ENCODE data around the gene POLK.

POLK gene

GRCh38 chr5:75612226-75612569 is 100.5 kb downstream of the POLK start:
- no peak overlapping the region for H3K4me3 ChIP-seq (ENCODE audit: low read depth, low read length)
- TF ChIP-seq, protein P1, sequence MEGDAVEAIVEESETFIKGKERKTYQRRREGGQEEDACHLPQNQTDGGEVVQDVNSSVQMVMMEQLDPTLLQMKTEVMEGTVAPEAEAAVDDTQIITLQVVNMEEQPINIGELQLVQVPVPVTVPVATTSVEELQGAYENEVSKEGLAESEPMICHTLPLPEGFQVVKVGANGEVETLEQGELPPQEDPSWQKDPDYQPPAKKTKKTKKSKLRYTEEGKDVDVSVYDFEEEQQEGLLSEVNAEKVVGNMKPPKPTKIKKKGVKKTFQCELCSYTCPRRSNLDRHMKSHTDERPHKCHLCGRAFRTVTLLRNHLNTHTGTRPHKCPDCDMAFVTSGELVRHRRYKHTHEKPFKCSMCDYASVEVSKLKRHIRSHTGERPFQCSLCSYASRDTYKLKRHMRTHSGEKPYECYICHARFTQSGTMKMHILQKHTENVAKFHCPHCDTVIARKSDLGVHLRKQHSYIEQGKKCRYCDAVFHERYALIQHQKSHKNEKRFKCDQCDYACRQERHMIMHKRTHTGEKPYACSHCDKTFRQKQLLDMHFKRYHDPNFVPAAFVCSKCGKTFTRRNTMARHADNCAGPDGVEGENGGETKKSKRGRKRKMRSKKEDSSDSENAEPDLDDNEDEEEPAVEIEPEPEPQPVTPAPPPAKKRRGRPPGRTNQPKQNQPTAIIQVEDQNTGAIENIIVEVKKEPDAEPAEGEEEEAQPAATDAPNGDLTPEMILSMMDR (IDR thresholded peaks at IDR 0.05; ENCODE audit: insufficient read depth, low read depth, low read length, missing control alignments) = no peak

DNA sequence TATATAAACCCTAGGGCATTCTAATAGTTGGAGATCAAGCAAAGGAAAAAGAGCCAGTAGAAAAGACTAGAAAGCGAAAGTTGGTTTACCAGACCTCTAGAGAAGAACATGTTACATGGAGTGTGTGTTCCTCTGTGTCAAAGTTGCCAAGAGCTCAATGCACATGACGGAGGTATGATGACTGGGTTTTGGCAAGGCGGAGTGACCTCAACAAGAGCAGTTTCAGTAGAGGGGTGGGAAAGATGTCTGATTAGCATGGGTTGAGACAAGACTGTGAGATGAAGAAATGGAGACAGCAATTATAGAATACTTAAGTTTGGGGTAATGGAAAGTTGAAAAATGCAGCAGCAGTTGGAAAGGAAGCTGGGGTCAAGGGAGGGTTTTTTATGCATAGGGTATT is 101.2 kb downstream of the POLK start:
- TF ChIP-seq, protein P1 (IDR thresholded peaks at IDR 0.05; ENCODE audit: insufficient read depth, low read depth, low read length, missing control alignments) = no peak
- H3K4me3 ChIP-seq (ENCODE audit: low read depth, low read length) = no peak overlapping the region
- no peak for DNase-seq (ENCODE audit: low read depth)

More at GRCh38 chr5:75612226-75612569, 100.5 kb downstream of the POLK start:
- DNase-seq (ENCODE audit: low read depth) = no peak

- DNase-seq (ENCODE audit: low read depth) = no peak
- no peak overlapping the region for H3K4me3 ChIP-seq (ENCODE audit: low read depth, low read length)
- TF ChIP-seq, protein P1 (IDR thresholded peaks at IDR 0.05; ENCODE audit: insufficient read depth, low read depth, low read length, missing control alignments) = no peak
These were observed 102.5 kb downstream of the POLK start for GRCh38 chr5:75614176-75614575.

GRCh38 chr5:75616371-75616881 is 104.7 kb downstream of the POLK start:
- TF ChIP-seq, protein P1 (IDR thresholded peaks at IDR 0.05; ENCODE audit: insufficient read depth, low read depth, low read length, missing control alignments) = no peak
- DNase-seq (ENCODE audit: low read depth) = no peak

DNA sequence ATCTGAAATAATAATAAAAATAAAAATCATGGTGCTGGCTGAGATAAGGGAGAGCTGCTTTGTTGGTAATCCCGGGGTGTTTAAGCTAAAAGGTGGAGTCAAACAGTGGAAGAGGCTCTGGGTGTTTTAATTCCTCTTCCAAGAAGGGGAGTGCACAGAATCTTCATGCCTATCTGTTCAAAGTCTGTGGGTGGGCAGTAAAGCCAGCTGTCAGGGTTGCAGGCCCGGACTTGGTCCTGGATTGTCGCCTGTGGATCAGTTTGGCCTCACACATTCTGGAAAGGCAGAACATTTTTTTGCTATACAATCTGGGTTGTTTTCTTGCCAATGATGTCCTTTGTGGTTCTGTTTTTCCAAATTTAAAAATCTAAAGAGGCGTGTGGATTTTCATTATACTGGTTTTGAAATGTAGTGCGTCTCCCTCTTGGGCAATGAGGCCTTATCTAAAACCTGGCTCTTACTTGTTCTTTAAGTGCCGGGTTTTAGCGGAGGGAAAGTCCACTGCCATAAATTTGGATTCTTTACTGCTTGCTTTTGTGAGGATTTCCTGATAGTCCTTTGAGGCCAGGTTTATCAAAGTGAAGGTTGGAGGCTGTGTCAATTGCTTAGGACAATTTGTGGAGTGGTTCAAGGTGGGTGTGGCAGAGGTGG is 105.4 kb downstream of the POLK start:
- H3K4me3 ChIP-seq (ENCODE audit: low read depth, low read length) = no peak overlapping the region
- no peak for DNase-seq (ENCODE audit: low read depth)
- TF ChIP-seq, protein P1 (IDR thresholded peaks at IDR 0.05; ENCODE audit: insufficient read depth, low read depth, low read length, missing control alignments) = no peak

More at GRCh38 chr5:75616371-75616881, 104.7 kb downstream of the POLK start:
- H3K4me3 ChIP-seq (ENCODE audit: low read depth, low read length) = no peak overlapping the region

DNA sequence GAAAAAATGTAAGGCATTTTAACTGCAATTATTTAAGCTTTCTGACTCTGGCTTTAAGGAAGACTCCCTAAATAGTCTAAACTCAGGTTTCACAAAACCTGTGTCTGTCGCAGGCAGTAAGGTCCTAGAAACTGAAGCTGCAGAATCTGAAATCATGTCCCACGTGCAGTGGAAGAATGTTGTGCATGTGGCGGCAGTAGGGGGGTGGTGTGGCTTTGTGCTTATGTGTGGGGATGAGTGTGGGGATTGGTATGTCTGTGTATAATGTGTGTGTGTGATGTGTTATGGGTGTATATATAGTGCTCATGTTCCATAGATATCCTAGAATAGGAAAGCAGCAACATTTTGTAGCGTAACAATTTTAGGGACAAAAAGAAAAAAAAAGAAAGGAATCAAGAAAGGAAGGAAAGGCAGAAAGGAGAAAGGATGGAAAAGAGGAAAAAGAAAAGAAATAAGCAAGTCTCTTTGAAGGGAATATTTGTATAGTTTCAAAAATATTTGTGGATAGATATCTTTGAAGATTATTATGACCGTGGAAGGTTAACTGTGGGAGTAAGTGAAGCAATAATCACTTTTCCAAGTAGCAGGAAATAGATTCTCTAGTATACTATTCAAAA is 106.2 kb downstream of the POLK start:
- TF ChIP-seq, protein P1 (IDR thresholded peaks at IDR 0.05; ENCODE audit: insufficient read depth, low read depth, low read length, missing control alignments) = no peak
- no peak for DNase-seq (ENCODE audit: low read depth)

More for the DNA sequence above, 106.2 kb downstream of the POLK start:
- no peak overlapping the region for H3K4me3 ChIP-seq (ENCODE audit: low read depth, low read length)

Data from GM12865 (cell line).